Type B pancreatic cell (in vitro differentiated cells): ENCODE measurements around the gene GPR63. TPM values are rescaled to one million over a fixed set of nuclear protein-coding genes. Genes with fewer than 3 reads are reported as not detected.

Experiments used
- DNase-seq: peaks from one replicate; pipeline ENCODE4 v3.0.0; 2021; ENCODE audit warnings: mixed read lengths; ENCODE audit not compliant: unreplicated experiment; ENCODE audit errors: extremely low spot score
- H3K27ac Mint-ChIP-seq: 2 replicates; pipeline ENCODE4 v1.8.0; 2021; ENCODE audit warnings: mild to moderate bottlenecking, mixed read lengths
- H3K27me3 Mint-ChIP-seq: 2 replicates; pipeline ENCODE4 v1.8.0; 2021; ENCODE audit warnings: mixed read lengths
- H3K36me3 Mint-ChIP-seq: 2 replicates; pipeline ENCODE4 v1.8.0; 2021; ENCODE audit warnings: mixed read lengths
- H3K4me1 Mint-ChIP-seq: one replicate; pipeline ENCODE4 v1.8.0; 2021; ENCODE audit warnings: mixed read lengths; ENCODE audit not compliant: unreplicated experiment
- H3K4me3 Mint-ChIP-seq: 2 replicates; pipeline ENCODE4 v1.8.0; 2021; ENCODE audit warnings: mild to moderate bottlenecking, mixed read lengths
- H3K9me3 Mint-ChIP-seq: 2 replicates; pipeline ENCODE4 v1.8.0; 2021; ENCODE audit warnings: mixed read lengths
- CTCF ChIP-seq: fragments of 200-600 bp; sonication (generic); conservative IDR thresholded peaks from 2 replicates; pipeline ENCODE4 v1.5.0; 2021; ENCODE audit warnings: antibody characterized with exemption, mild to moderate bottlenecking
- total RNA-seq: library from RNA; stranded (reverse); gene quantifications from 2 replicates; pipeline ENCODE4 v1.2.1, GENCODE V29; 2021; ENCODE audit warnings: low replicate concordance

GPR63 gene
- total RNA-seq, 1 donor from 2014 or later, result 4.0 TPM

GRCh38 chr6:96787846-96788580, 49.3 kb downstream of the GPR63 start:
- H3K4me3 Mint-ChIP-seq, result no peak overlapping the region
- no peak for TF ChIP-seq CTCF
- H3K36me3 Mint-ChIP-seq, result no peaks in the 10 kb centered on the region
- H3K4me1 Mint-ChIP-seq, result no peaks in the 10 kb centered on the region
- H3K27ac Mint-ChIP-seq, result no peak overlapping the region
- no peaks in the 10 kb centered on the region for H3K27me3 Mint-ChIP-seq
- DNase-seq, result no peak
- H3K9me3 Mint-ChIP-seq, result no peaks in the 10 kb centered on the region

GRCh38 chr6:96786336-96786735, 50.9 kb downstream of the GPR63 start:
- no peak for DNase-seq
- no peaks in the 10 kb centered on the region for H3K27me3 Mint-ChIP-seq
- no peak overlapping the region for H3K27ac Mint-ChIP-seq
- H3K36me3 Mint-ChIP-seq, result no peaks in the 10 kb centered on the region
- no peak overlapping the region for H3K4me3 Mint-ChIP-seq
- TF ChIP-seq CTCF, result no peak
- no peaks in the 10 kb centered on the region for H3K9me3 Mint-ChIP-seq
- no peaks in the 10 kb centered on the region for H3K4me1 Mint-ChIP-seq

- no peaks in the 10 kb centered on the region for H3K27me3 Mint-ChIP-seq
- no peaks in the 10 kb centered on the region for H3K36me3 Mint-ChIP-seq
- H3K27ac Mint-ChIP-seq, result no peak overlapping the region
- DNase-seq, result no peak
- no peak for TF ChIP-seq CTCF
- no peak overlapping the region for H3K4me3 Mint-ChIP-seq
- H3K9me3 Mint-ChIP-seq, result no peaks in the 10 kb centered on the region
- H3K4me1 Mint-ChIP-seq, result no peaks in the 10 kb centered on the region
Observed at GRCh38 chr6:96784650-96785049, 52.6 kb downstream of the GPR63 start.

GRCh38 chr6:96783307-96783706, 54.0 kb downstream of the GPR63 start:
- no peak for DNase-seq
- TF ChIP-seq CTCF, result no peak
- Mint-ChIP-seq H3K27me3 (no peaks in the 10 kb centered on the region), H3K9me3 (no peaks in the 10 kb centered on the region), H3K36me3 (no peaks in the 10 kb centered on the region), H3K4me1 (no peaks in the 10 kb centered on the region), H3K27ac (no peak overlapping the region), H3K4me3 (no peak overlapping the region)

GRCh38 chr6:96781557-96781956, 55.7 kb downstream of the GPR63 start:
- Mint-ChIP-seq H3K36me3 (no peaks in the 10 kb centered on the region), H3K9me3 (no peaks in the 10 kb centered on the region), H3K4me3 (no peak overlapping the region), H3K4me1 (no peaks in the 10 kb centered on the region), H3K27ac (no peak overlapping the region), H3K27me3 (no peaks in the 10 kb centered on the region)
- no peak for DNase-seq
- no peak for TF ChIP-seq CTCF
